LoVo (cell line): ENCODE measurements around the gene REX1BD.
"Not testable (repeated sequence)": the region's sequence is repeated elsewhere in the genome, so short reads cannot be mapped to it uniquely, and the experiment has no call there.

ENCODE experiments used
- DNase-seq: peaks from one replicate; pipeline ENCODE4 v3.0.0-alpha.2; 2016; ENCODE audit warnings: low spot score

The REX1BD gene

GRCh38 chr19:18577365-18577914 is 11.2 kb upstream of the REX1BD start:
- DNase-seq, result no peak

- DNase-seq, result no peak
Measured at GRCh38 chr19:18580311-18580710, 8.3 kb upstream of the REX1BD start.

GRCh38 chr19:18586306-18586705 is 2.3 kb upstream of the REX1BD start:
- DNase-seq, result no peak

GRCh38 chr19:18587561-18587960 is 1.0 kb upstream of the REX1BD start:
- no peak for DNase-seq

- no peak for DNase-seq
Measured at GRCh38 chr19:18587962-18588610, 512 bp upstream of the REX1BD start.

GRCh38 chr19:18589380-18590272 is 1.0 kb downstream of the REX1BD start:
- DNase-seq, result peak; percentile 54

GRCh38 chr19:18590273-18591272 is 2.0 kb downstream of the REX1BD start:
- no peak for DNase-seq

GRCh38 chr19:18591735-18592385 is 3.3 kb downstream of the REX1BD start:
- no peak for DNase-seq

- not testable (repeated sequence) for DNase-seq
Measured at GRCh38 chr19:18592732-18593131, 4.1 kb downstream of the REX1BD start.

GRCh38 chr19:18593367-18594095 is 4.9 kb downstream of the REX1BD start:
- DNase-seq, result no peak

- DNase-seq, result peak; percentile 62
Measured at GRCh38 chr19:18594096-18594823, 5.7 kb downstream of the REX1BD start.

GRCh38 chr19:18594824-18595373 is 6.3 kb downstream of the REX1BD start:
- no peak for DNase-seq

GRCh38 chr19:18595475-18595874 is 6.9 kb downstream of the REX1BD start:
- no peak for DNase-seq

- DNase-seq, result no peak
Measured at GRCh38 chr19:18596752-18597157, 8.2 kb downstream of the REX1BD start.

GRCh38 chr19:18597809-18598660 is 9.4 kb downstream of the REX1BD start:
- DNase-seq, result no peak

GRCh38 chr19:18599485-18599884 is 10.9 kb downstream of the REX1BD start:
- DNase-seq, result no peak

GRCh38 chr19:18600692-18601397 is 12.2 kb downstream of the REX1BD start:
- not testable (repeated sequence) for DNase-seq

- no peak for DNase-seq
Measured at GRCh38 chr19:18601875-18602274, 13.3 kb downstream of the REX1BD start.
